ENCODE measurements around the gene SPTBN4. TPM values are rescaled to one million over a fixed set of nuclear protein-coding genes. Genes with fewer than 3 reads are reported as not detected.

SPTBN4 gene
- total RNA-seq, 1 donor from 2014 or later, result 0.41 TPM

DNA sequence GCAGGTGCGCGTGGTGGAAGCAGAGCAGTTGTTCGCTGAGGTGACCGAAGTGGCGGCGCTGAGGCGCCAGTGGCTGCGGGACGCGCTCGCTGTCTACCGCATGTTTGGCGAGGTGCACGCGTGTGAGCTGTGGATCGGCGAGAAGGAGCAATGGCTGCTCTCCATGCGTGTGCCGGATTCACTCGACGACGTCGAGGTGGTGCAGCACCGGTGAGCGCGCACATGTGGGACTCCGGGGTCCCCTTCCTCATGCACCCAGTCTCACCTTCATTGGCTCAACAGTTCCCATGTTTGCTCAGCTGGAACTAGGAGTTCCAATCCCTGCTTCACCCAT lies 46.5 kb downstream of the SPTBN4 start:
- no peak overlapping the region for H2AFZ ChIP-seq (ENCODE audit: low read depth, low read length)
- Mint-ChIP-seq H3K36me3 (ENCODE audit: low read depth, unreplicated experiment) (no peaks in the 10 kb centered on the region), H3K27me3 (ENCODE audit: low read depth, unreplicated experiment) (peaks cover 74% of the 10 kb centered on the region), H3K4me1 (ENCODE audit: low read depth, unreplicated experiment) (no peaks in the 10 kb centered on the region), H3K27ac (ENCODE audit: unreplicated experiment) (no peak overlapping the region), H3K9me3 (ENCODE audit: unreplicated experiment) (peaks cover 5% of the 10 kb centered on the region), H3K4me3 (ENCODE audit: unreplicated experiment) (peak overlapping the region; percentile 8)
- H3K4me3 ChIP-seq (ENCODE audit: insufficient read depth, low read depth, low read length), result no peak overlapping the region
- H3K36me3 ChIP-seq (ENCODE audit: insufficient read depth, low read length), result no peaks in the 10 kb centered on the region
- H3K79me2 ChIP-seq (ENCODE audit: insufficient read depth, low read length), result no peaks in the 10 kb centered on the region
- no peak overlapping the region for H3K9ac ChIP-seq (ENCODE audit: low read length)
- no peaks in the 10 kb centered on the region for H4K20me1 ChIP-seq (ENCODE audit: insufficient read depth, low read length)
- peaks cover 6% of the 10 kb centered on the region for H3K9me3 ChIP-seq (ENCODE audit: insufficient read depth, low read depth, low read length)
- FAIRE-seq (no peak), DNase-seq (ENCODE audit: low read depth) (no peak)
- H3K27me3 ChIP-seq (ENCODE audit: insufficient read depth, low read length), result peaks cover 49% of the 10 kb centered on the region
- TF ChIP-seq, protein P1, sequence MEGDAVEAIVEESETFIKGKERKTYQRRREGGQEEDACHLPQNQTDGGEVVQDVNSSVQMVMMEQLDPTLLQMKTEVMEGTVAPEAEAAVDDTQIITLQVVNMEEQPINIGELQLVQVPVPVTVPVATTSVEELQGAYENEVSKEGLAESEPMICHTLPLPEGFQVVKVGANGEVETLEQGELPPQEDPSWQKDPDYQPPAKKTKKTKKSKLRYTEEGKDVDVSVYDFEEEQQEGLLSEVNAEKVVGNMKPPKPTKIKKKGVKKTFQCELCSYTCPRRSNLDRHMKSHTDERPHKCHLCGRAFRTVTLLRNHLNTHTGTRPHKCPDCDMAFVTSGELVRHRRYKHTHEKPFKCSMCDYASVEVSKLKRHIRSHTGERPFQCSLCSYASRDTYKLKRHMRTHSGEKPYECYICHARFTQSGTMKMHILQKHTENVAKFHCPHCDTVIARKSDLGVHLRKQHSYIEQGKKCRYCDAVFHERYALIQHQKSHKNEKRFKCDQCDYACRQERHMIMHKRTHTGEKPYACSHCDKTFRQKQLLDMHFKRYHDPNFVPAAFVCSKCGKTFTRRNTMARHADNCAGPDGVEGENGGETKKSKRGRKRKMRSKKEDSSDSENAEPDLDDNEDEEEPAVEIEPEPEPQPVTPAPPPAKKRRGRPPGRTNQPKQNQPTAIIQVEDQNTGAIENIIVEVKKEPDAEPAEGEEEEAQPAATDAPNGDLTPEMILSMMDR (IDR thresholded peaks at IDR 0.05; ENCODE audit: insufficient read depth, low read depth, low read length), result no peak
- TF ChIP-seq EZH2 (IDR thresholded peaks at IDR 0.05; ENCODE audit: insufficient read depth, low read length), result no peak
- H3K4me2 ChIP-seq (ENCODE audit: low read length), result no peak overlapping the region
- no peak overlapping the region for H3K27ac ChIP-seq (ENCODE audit: low read depth, low read length)
- no peaks in the 10 kb centered on the region for H3K4me1 ChIP-seq (ENCODE audit: insufficient read depth, low read length)

DNA sequence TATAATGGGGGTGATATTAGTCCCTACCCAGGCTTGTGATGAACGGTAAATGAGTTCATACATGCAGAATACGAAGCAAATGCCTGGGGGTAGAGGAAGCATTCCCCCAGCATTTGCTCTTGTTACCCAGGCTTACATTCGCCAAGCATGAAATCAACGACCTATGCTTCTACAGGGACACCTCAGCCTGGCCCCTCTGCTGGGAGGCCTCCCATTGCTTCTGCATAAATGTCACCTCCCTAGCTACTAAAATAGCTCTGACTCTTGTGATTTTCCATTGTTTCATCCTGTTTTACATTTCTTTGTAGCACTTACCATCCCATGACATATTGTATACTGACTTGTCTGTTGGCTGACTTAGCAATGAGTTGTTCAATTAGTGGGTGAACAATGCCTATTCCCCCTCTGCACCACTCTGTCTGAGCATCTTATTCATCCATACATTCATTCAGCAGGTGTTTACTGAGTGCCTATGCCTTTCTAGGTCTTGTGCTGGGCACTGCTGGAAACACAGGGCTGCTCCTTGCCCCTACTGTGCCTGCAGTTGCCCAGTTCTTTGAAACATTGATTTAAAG lies 47.0 kb downstream of the SPTBN4 start:
- H3K4me1 Mint-ChIP-seq (ENCODE audit: low read depth, unreplicated experiment), result no peaks in the 10 kb centered on the region
- Histone ChIP-seq H3K9me3 (ENCODE audit: insufficient read depth, low read depth, low read length) (peaks cover 6% of the 10 kb centered on the region), H4K20me1 (ENCODE audit: insufficient read depth, low read length) (no peaks in the 10 kb centered on the region), H3K4me3 (ENCODE audit: insufficient read depth, low read depth, low read length) (no peak overlapping the region), H3K4me1 (ENCODE audit: insufficient read depth, low read length) (no peaks in the 10 kb centered on the region), H2AFZ (ENCODE audit: low read depth, low read length) (no peak overlapping the region), H3K27ac (ENCODE audit: low read depth, low read length) (no peak overlapping the region), H3K4me2 (ENCODE audit: low read length) (no peak overlapping the region), H3K79me2 (ENCODE audit: insufficient read depth, low read length) (no peaks in the 10 kb centered on the region), H3K36me3 (ENCODE audit: insufficient read depth, low read length) (no peaks in the 10 kb centered on the region), H3K9ac (ENCODE audit: low read length) (no peak overlapping the region), H3K27me3 (ENCODE audit: insufficient read depth, low read length) (peaks cover 49% of the 10 kb centered on the region)
- H3K9me3 Mint-ChIP-seq (ENCODE audit: unreplicated experiment), result peaks cover 5% of the 10 kb centered on the region
- TF ChIP-seq, protein P1 (IDR thresholded peaks at IDR 0.05; ENCODE audit: insufficient read depth, low read depth, low read length), result no peak
- TF ChIP-seq EZH2 (IDR thresholded peaks at IDR 0.05; ENCODE audit: insufficient read depth, low read length), result no peak
- no peaks in the 10 kb centered on the region for H3K36me3 Mint-ChIP-seq (ENCODE audit: low read depth, unreplicated experiment)
- no peak overlapping the region for H3K27ac Mint-ChIP-seq (ENCODE audit: unreplicated experiment)
- FAIRE-seq (no peak), DNase-seq (ENCODE audit: low read depth) (no peak)
- peak overlapping the region; percentile 8 for H3K4me3 Mint-ChIP-seq (ENCODE audit: unreplicated experiment)
- peaks cover 76% of the 10 kb centered on the region for H3K27me3 Mint-ChIP-seq (ENCODE audit: low read depth, unreplicated experiment)

DNA sequence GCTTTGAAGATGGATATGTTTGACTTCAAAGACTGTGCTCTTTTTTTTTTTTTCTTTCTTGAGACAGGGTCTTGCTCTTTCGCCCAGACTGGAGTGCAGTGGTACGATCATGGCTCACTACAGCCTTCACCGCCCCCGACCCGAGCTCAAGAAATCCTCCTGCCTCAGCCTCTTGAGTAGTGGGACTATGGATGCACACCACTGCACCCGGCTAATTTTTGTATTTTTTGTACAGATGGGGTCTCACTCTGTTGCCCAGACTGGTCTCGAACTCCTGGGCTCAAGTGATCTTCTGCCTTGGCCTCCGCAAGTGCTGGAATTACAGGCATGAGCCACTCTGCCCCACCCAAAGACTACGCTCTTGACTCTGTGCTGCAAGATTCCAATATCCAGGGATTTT lies 50.4 kb downstream of the SPTBN4 start:
- H3K4me1 ChIP-seq (ENCODE audit: insufficient read depth, low read length), result no peaks in the 10 kb centered on the region
- H3K4me1 Mint-ChIP-seq (ENCODE audit: low read depth, unreplicated experiment), result no peaks in the 10 kb centered on the region
- peaks cover 3% of the 10 kb centered on the region for H3K9me3 ChIP-seq (ENCODE audit: insufficient read depth, low read depth, low read length)
- H3K27me3 ChIP-seq (ENCODE audit: insufficient read depth, low read length), result peaks cover 43% of the 10 kb centered on the region
- DNase-seq (ENCODE audit: low read depth) (no peak), FAIRE-seq (no peak)
- no peak overlapping the region for H3K9ac ChIP-seq (ENCODE audit: low read length)
- no peak overlapping the region for H3K4me3 Mint-ChIP-seq (ENCODE audit: unreplicated experiment)
- H3K36me3 ChIP-seq (ENCODE audit: insufficient read depth, low read length), result no peaks in the 10 kb centered on the region
- peaks cover 5% of the 10 kb centered on the region for H3K36me3 Mint-ChIP-seq (ENCODE audit: low read depth, unreplicated experiment)
- H3K27me3 Mint-ChIP-seq (ENCODE audit: low read depth, unreplicated experiment), result peaks cover 69% of the 10 kb centered on the region
- H3K9me3 Mint-ChIP-seq (ENCODE audit: unreplicated experiment), result peaks cover 10% of the 10 kb centered on the region
- no peak overlapping the region for H2AFZ ChIP-seq (ENCODE audit: low read depth, low read length)
- H3K27ac Mint-ChIP-seq (ENCODE audit: unreplicated experiment), result no peak overlapping the region
- H3K27ac ChIP-seq (ENCODE audit: low read depth, low read length), result no peak overlapping the region
- H4K20me1 ChIP-seq (ENCODE audit: insufficient read depth, low read length), result no peaks in the 10 kb centered on the region
- H3K4me2 ChIP-seq (ENCODE audit: low read length), result no peak overlapping the region
- no peaks in the 10 kb centered on the region for H3K79me2 ChIP-seq (ENCODE audit: insufficient read depth, low read length)
- no peak overlapping the region for H3K4me3 ChIP-seq (ENCODE audit: insufficient read depth, low read depth, low read length)
- TF ChIP-seq, protein P1 (IDR thresholded peaks at IDR 0.05; ENCODE audit: insufficient read depth, low read depth, low read length), result no peak
- no peak for TF ChIP-seq EZH2 (IDR thresholded peaks at IDR 0.05; ENCODE audit: insufficient read depth, low read length)

Measured in astrocyte (in vitro differentiated cells and primary cell).